ENCODE results near the gene SCGB1D2. TPM values are rescaled to one million over a fixed set of nuclear protein-coding genes. Genes with fewer than 3 reads are reported as not detected.
A peak's percentile ranks its signal among the peaks of the same experiment; 100 is the strongest.

The SCGB1D2 gene
- total and polyA plus RNA-seq, 3 donors from 2014 or later: 2.8 TPM; not detected in 2

DNA sequence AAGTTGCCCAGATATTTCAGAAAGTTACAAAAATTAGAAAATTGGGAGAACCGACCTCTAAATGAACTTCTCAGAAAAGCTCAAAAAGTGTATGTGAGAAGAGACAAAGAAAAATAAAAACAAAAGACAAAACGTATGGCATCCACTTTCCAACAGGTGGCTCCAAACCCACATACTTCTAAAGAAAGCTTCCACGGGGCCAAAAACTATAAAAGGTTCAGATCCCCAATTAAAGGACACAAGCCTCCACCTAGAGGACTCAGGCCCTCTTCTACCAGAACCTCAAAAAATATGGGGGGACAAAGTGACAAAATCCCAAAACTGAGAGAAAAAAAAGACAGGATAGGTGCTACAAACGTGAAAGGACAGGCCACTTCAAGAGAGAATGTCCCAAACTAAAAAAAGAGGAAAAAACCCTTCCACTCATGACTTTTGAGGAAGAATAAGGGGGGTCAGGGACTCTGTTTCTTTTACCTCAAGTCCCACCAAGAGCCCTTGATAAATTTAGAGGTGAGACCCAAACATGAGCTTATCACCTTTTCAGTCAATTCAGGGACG lies 24.8 kb upstream of the SCGB1D2 start:
- no peak overlapping the region for H3K27ac ChIP-seq
- no peaks in the 10 kb centered on the region for H3K9me3 ChIP-seq
- no peaks in the 10 kb centered on the region for H3K36me3 ChIP-seq (ENCODE audit: low read depth, missing control alignments)
- intact Hi-C loops (cut with DNase I; ENCODE audit: low total_unique reads): no loop called here
- 55 to 65% methylated on average over 5 of the region's 5 CpGs for WGBS, 2 donors
- H3K27me3 ChIP-seq: no peaks in the 10 kb centered on the region
- no peak for TF ChIP-seq POLR2A (IDR thresholded peaks at IDR 0.05)
- TF ChIP-seq, protein P1, sequence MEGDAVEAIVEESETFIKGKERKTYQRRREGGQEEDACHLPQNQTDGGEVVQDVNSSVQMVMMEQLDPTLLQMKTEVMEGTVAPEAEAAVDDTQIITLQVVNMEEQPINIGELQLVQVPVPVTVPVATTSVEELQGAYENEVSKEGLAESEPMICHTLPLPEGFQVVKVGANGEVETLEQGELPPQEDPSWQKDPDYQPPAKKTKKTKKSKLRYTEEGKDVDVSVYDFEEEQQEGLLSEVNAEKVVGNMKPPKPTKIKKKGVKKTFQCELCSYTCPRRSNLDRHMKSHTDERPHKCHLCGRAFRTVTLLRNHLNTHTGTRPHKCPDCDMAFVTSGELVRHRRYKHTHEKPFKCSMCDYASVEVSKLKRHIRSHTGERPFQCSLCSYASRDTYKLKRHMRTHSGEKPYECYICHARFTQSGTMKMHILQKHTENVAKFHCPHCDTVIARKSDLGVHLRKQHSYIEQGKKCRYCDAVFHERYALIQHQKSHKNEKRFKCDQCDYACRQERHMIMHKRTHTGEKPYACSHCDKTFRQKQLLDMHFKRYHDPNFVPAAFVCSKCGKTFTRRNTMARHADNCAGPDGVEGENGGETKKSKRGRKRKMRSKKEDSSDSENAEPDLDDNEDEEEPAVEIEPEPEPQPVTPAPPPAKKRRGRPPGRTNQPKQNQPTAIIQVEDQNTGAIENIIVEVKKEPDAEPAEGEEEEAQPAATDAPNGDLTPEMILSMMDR (IDR thresholded peaks at IDR 0.05): peak in 1 of 3 experiments; percentile 4
- no peaks in the 10 kb centered on the region for H3K4me1 ChIP-seq
- no peak for DNase-seq
- no peak overlapping the region for H3K4me3 ChIP-seq

DNA sequence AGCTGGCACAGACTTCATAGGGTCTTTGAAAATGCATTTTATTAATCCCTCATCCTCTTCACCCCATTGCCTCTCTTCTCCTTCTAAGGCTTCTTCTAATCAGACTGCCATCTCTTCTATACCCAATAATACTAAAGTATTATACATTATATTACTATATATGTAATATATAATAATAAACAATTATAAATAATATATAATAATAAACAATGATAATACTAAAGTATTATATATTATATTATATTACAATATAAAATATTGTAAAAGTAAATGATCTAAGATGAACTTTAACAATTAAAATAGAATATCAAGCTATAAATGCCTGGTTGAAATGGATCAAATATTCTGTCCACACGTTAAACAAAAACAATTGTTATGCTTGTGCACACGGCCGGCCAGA lies 20.5 kb upstream of the SCGB1D2 start:
- intact Hi-C loops (cut with DNase I; ENCODE audit: low total_unique reads): no loop called here

DNA sequence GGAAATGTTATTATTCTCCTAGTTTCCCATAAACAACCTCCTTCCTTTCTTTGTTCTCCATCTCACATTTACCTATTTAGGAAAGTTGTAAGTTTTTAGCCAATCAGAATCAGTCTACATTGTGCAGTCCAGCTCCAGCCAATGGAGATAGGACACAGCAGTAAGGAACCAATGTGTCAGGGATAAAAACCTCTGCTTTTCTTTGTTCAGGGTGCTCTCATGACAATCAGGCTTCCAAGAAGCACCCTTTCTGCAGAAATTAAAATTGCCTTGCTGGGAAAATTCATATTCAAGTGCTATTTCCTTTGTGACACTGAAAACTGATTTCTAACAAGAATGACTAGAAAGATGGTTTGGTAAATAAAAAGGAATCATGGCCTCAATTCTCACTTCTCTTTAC lies 18.9 kb upstream of the SCGB1D2 start:
- DNase-seq: no peak
- Histone ChIP-seq H3K36me3 (ENCODE audit: low read depth, missing control alignments) (no peaks in the 10 kb centered on the region), H3K9me3 (no peaks in the 10 kb centered on the region), H3K27me3 (no peaks in the 10 kb centered on the region), H3K27ac (no peak overlapping the region), H3K4me1 (no peaks in the 10 kb centered on the region), H3K4me3 (no peak overlapping the region)
- no peak for TF ChIP-seq POLR2A (IDR thresholded peaks at IDR 0.05)
- TF ChIP-seq, protein P1 (IDR thresholded peaks at IDR 0.05): no peak
- intact Hi-C loops (cut with DNase I; ENCODE audit: low total_unique reads): no loop called here

More for the DNA sequence above, 20.5 kb upstream of the SCGB1D2 start:
- Histone ChIP-seq H3K4me1 (no peaks in the 10 kb centered on the region), H3K4me3 (no peak overlapping the region), H3K36me3 (ENCODE audit: low read depth, missing control alignments) (no peaks in the 10 kb centered on the region), H3K9me3 (no peaks in the 10 kb centered on the region), H3K27me3 (no peaks in the 10 kb centered on the region), H3K27ac (no peak overlapping the region)
- DNase-seq: no peak
- WGBS, 2 donors: 91 to 94% methylated on average over 3 of the region's 3 CpGs
- TF ChIP-seq, protein P1 (IDR thresholded peaks at IDR 0.05): no peak
- no peak for TF ChIP-seq POLR2A (IDR thresholded peaks at IDR 0.05)

DNA sequence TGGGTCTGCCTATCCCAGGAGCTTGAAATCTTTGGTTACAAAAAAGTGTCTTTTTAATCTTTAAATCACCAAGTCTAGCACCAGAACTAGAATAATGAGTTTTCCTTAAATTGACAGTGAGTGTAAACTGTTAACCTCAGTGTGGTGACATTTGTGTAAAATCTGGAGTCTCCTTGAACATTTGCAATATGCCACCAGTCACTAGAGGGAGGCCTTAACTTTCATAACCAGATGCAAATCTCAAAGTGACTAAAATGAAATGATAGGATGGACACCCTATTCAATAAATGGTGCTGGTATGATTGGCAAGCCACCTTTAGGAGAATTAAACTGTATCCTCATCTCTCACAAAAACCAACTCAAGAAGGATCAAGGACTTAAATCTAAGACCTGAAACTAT lies 8.3 kb upstream of the SCGB1D2 start:
- no peak overlapping the region for H3K27ac ChIP-seq

DNA sequence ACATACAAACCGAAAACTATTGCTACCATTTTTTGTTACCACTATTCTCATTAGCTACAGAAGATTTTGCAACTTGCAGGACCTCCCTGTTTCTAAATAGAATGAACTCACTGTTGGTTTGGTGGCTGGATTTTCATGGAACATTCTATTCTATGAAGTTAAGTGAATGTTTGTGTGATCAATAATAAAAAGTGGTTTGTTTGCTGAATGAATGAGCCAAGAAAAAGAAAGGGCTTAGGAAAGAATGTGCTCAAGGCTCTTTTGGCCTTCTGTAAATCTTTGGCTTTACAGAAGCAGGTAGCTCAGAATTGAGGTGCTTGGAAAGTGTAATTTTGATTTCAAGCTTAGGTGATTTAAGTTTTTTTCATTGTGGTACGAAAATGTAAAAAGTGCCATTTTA lies 5.9 kb upstream of the SCGB1D2 start:
- H3K4me1 ChIP-seq: no peaks in the 10 kb centered on the region
- intact Hi-C loops (cut with DNase I; ENCODE audit: low total_unique reads): no loop called here
- H3K4me3 ChIP-seq: no peak overlapping the region
- no peak for DNase-seq
- no peaks in the 10 kb centered on the region for H3K9me3 ChIP-seq
- 61 to 75% methylated on average over 2 of the region's 2 CpGs for WGBS, 2 donors
- H3K27ac ChIP-seq: no peak overlapping the region
- H3K27me3 ChIP-seq: no peaks in the 10 kb centered on the region
- no peak for TF ChIP-seq POLR2A (IDR thresholded peaks at IDR 0.05)
- TF ChIP-seq, protein P1 (IDR thresholded peaks at IDR 0.05): no peak
- no peaks in the 10 kb centered on the region for H3K36me3 ChIP-seq (ENCODE audit: low read depth, missing control alignments)

More for the DNA sequence above, 8.3 kb upstream of the SCGB1D2 start:
- Histone ChIP-seq H3K36me3 (ENCODE audit: low read depth, missing control alignments) (no peaks in the 10 kb centered on the region), H3K4me3 (no peak overlapping the region), H3K4me1 (no peaks in the 10 kb centered on the region), H3K27me3 (no peaks in the 10 kb centered on the region), H3K9me3 (no peaks in the 10 kb centered on the region)
- intact Hi-C loops (cut with DNase I; ENCODE audit: low total_unique reads): no loop called here
- TF ChIP-seq, protein P1 (IDR thresholded peaks at IDR 0.05): no peak
- no peak for TF ChIP-seq POLR2A (IDR thresholded peaks at IDR 0.05)
- DNase-seq: no peak

Measured in testis (tissue), 3 donors.